Measurements from ENCODE around the gene NECAB2.

The NECAB2 gene

DNA sequence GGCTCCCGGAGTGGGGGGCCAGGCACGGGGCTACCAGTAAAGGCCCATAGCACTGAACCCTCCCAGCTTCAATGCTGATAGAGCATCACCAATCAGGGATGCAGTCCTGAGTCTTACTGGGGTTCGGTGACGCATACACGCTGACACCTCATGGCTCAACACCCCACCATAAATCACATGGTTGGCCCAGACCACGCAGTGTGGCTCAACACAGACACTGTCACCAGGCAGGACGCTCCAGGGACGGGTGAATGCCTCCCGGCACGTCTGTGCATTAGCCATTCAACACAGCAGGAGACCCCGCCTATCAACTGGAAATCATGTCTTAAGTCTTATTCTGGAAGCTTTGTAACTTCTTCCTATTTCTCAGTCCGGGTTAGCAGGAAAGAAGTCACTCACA lies 35.0 kb downstream of the NECAB2 start:
- Histone ChIP-seq H3K27me3 (no peaks in the 10 kb centered on the region), H4K20me1 (no peaks in the 10 kb centered on the region), H3K4me2 (no peak overlapping the region), H3K4me1 (no peaks in the 10 kb centered on the region), H3K4me3 (no peak overlapping the region), H3K27ac (no peak overlapping the region), H3K36me3 (no peaks in the 10 kb centered on the region), H3K9ac (no peak overlapping the region), H3K9me3 (no peaks in the 10 kb centered on the region)
- no peak for TF ChIP-seq Cebpa-rat (IDR thresholded peaks at IDR 0.05)

GRCh38 chr16:84004442-84004841 lies 36.4 kb downstream of the NECAB2 start:
- no peak overlapping the region for H3K27ac ChIP-seq
- no peaks in the 10 kb centered on the region for H3K27me3 ChIP-seq
- TF ChIP-seq Cebpa-rat (IDR thresholded peaks at IDR 0.05): no peak
- H3K4me2 ChIP-seq: no peak overlapping the region
- no peaks in the 10 kb centered on the region for H3K9me3 ChIP-seq
- no peaks in the 10 kb centered on the region for H4K20me1 ChIP-seq
- H3K9ac ChIP-seq: no peak overlapping the region
- H3K36me3 ChIP-seq: no peaks in the 10 kb centered on the region
- H3K4me1 ChIP-seq: no peaks in the 10 kb centered on the region
- no peak overlapping the region for H3K4me3 ChIP-seq

DNA sequence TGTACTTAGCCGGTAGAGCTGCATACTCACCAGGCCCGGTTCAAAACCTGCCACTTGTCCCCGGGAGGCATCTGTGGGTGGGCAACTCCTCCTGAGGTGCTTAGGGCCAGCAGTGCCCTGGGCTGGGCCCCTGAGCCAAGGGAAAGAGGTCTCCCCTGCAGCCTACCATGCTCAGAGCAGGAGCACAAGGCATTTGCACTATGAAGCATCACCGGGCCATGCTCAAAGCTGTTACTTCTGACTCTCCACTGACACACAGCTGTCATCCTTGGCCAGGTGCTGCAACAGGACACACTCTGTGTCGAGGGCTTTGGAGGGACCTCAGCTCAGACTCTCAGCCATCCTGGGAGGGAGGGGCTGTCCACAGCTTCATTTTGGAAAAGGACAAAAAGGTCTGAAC lies 37.3 kb downstream of the NECAB2 start:
- Histone ChIP-seq H3K27me3 (no peaks in the 10 kb centered on the region), H4K20me1 (no peaks in the 10 kb centered on the region), H3K4me2 (no peak overlapping the region), H3K9me3 (no peaks in the 10 kb centered on the region), H3K27ac (no peak overlapping the region), H3K4me3 (no peak overlapping the region), H3K36me3 (no peaks in the 10 kb centered on the region), H3K9ac (no peak overlapping the region), H3K4me1 (no peaks in the 10 kb centered on the region)
- no peak for TF ChIP-seq Cebpa-rat (IDR thresholded peaks at IDR 0.05)

GRCh38 chr16:84007520-84007919 lies 39.5 kb downstream of the NECAB2 start:
- no peak for TF ChIP-seq Cebpa-rat (IDR thresholded peaks at IDR 0.05)
- Histone ChIP-seq H3K27ac (no peak overlapping the region), H3K4me3 (no peak overlapping the region), H3K9ac (no peak overlapping the region), H4K20me1 (no peaks in the 10 kb centered on the region), H3K4me2 (no peak overlapping the region), H3K9me3 (no peaks in the 10 kb centered on the region), H3K36me3 (no peaks in the 10 kb centered on the region), H3K4me1 (no peaks in the 10 kb centered on the region), H3K27me3 (no peaks in the 10 kb centered on the region)

DNA sequence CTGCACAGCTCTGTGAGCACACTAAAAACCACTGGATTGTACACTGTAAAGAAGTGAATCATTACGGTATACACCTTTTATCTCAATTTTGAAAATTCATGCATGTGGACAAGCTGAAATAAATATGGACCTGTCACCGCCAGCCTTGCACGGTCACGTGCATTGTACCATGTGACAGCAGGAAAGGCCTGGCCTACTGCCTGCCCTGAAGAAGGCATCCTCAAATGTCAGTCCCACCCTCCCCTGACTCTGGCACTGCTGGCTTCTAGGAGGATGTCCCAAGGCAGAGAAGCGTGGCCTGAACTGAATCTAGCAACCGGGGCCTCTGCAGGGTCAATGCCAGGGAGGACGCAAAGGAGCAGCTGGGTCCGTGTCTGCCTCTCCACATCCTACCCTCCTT lies 39.9 kb downstream of the NECAB2 start:
- Histone ChIP-seq H3K4me2 (no peak overlapping the region), H4K20me1 (no peaks in the 10 kb centered on the region), H3K36me3 (no peaks in the 10 kb centered on the region), H3K9me3 (no peaks in the 10 kb centered on the region), H3K4me3 (no peak overlapping the region), H3K27me3 (no peaks in the 10 kb centered on the region), H3K9ac (no peak overlapping the region), H3K27ac (no peak overlapping the region), H3K4me1 (no peaks in the 10 kb centered on the region)
- TF ChIP-seq Cebpa-rat (IDR thresholded peaks at IDR 0.05): no peak

GRCh38 chr16:84009282-84009681 lies 41.2 kb downstream of the NECAB2 start:
- H3K36me3 ChIP-seq: no peaks in the 10 kb centered on the region
- TF ChIP-seq Cebpa-rat (IDR thresholded peaks at IDR 0.05): no peak
- no peaks in the 10 kb centered on the region for H3K9me3 ChIP-seq
- H3K4me1 ChIP-seq: peaks cover 2% of the 10 kb centered on the region; the same call in 1 of the 2 replicates
- H3K9ac ChIP-seq: no peak overlapping the region
- H3K4me3 ChIP-seq: no peak overlapping the region
- H3K4me2 ChIP-seq: no peak overlapping the region
- no peak overlapping the region for H3K27ac ChIP-seq
- H4K20me1 ChIP-seq: no peaks in the 10 kb centered on the region
- H3K27me3 ChIP-seq: no peaks in the 10 kb centered on the region

DNA sequence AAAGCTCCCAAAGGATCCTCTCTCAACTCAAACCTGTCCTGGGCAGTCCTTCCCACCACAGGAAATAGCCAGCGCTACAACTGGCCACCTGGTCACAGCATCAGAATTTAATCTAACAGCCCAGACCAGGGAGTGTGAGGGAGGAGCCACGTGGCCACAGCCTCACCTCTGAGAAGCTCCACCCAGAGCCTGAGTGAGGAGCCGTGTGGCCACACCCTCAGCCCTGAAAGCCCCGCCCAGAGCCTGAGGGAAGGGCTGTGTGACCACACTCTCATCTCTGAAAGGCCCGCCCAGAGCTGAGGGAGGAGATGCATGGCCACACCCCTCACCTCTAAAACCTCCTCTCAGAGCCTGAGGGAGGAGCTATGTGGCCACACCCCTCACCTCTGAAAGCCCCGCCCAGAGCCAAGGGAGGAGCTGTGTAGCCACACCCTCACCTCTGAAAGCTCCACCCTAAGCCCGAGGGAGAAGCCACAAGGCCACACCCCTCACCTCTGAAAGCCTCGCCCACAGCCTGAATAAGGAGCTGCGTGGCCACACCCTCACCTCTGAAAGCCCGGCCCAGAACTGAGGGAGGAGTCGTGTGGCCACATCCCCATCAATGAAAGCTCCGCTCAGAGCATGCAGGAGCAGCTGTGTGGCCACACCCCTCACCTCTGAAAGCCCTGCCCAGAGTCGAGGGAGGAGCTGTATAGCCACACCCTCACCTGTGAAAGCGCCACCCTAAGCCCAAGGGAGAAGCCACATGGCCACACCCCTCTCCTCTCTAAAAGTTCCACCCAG lies 45.9 kb downstream of the NECAB2 start:
- peak overlapping the region; percentile 39 for H3K4me2 ChIP-seq

DNA sequence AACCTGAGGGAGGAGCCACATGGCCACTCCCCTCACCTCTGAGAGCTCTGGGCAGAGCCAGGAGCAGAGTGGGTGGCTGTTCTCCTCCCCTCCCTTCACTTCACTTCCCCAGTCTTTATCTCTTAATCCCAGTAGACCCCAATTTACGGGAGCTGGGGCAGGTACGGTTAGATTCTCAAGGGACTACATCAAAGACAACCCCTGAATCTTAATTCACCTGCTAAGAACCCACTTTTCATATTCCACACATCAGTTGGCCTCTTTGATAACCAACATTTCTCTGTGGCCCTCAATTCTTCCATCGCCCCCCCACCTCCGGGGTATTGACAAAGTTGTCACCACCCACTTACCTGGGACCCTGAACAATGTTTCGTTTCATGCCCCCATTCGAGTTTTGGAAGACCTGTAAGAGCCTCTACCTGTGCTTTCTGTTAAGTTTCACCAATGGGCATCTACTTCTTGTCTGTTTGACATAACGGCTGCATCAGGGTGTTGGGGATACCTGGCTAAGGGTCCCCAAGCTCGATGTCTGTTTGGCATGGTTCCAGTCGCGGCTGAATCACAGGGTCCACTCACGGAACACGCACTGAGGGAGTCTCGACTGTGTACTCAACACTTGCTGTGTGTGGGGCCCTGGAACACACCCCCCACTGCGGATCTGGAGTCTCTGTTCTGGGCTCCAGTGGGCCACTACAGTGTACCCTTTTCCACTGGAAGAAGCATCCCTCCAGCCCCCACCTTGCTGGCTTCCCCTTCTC lies 46.7 kb downstream of the NECAB2 start:
- Histone ChIP-seq H3K9ac (no peak overlapping the region), H3K36me3 (no peaks in the 10 kb centered on the region), H3K27ac (no peak overlapping the region), H4K20me1 (no peaks in the 10 kb centered on the region), H3K27me3 (no peaks in the 10 kb centered on the region), H3K9me3 (peaks cover 34% of the 10 kb centered on the region), H3K4me2 (peak overlapping the region; percentile 39), H3K4me1 (peaks cover 12% of the 10 kb centered on the region), H3K4me3 (no peak overlapping the region)
- TF ChIP-seq Cebpa-rat (IDR thresholded peaks at IDR 0.05): no peak

More for the DNA sequence above, 45.9 kb downstream of the NECAB2 start:
- Histone ChIP-seq H3K4me1 (peaks cover 12% of the 10 kb centered on the region), H3K9me3 (peaks cover 27% of the 10 kb centered on the region), H3K27me3 (no peaks in the 10 kb centered on the region), H3K9ac (no peak overlapping the region), H3K4me3 (no peak overlapping the region), H3K27ac (no peak overlapping the region), H4K20me1 (no peaks in the 10 kb centered on the region), H3K36me3 (no peaks in the 10 kb centered on the region)
- no peak for TF ChIP-seq Cebpa-rat (IDR thresholded peaks at IDR 0.05)

DNA sequence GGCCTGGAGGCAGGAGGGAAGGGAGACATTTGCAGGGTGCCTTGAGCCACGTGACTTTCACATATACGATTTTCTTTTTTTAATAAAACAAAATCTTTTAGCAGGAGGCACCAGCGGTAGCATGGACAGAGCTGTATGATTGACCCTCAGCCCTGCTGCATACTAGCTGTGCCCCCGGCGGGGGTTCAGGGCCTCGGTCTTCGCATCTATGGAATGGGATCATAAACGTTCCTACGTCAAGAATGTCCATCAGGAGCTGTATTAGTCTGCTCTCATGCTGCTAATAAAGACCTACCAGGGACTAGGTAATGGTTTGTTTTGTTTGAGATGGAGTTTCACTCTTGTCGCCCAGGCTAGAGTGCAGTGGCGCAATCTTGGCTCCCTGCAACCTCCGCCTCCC lies 47.4 kb downstream of the NECAB2 start:
- no peaks in the 10 kb centered on the region for H3K36me3 ChIP-seq
- TF ChIP-seq Cebpa-rat (IDR thresholded peaks at IDR 0.05): no peak
- peaks cover 41% of the 10 kb centered on the region for H3K9me3 ChIP-seq
- no peak overlapping the region for H3K4me2 ChIP-seq
- H3K4me3 ChIP-seq: no peak overlapping the region
- no peaks in the 10 kb centered on the region for H4K20me1 ChIP-seq
- peaks cover 12% of the 10 kb centered on the region for H3K4me1 ChIP-seq
- no peak overlapping the region for H3K9ac ChIP-seq
- no peak overlapping the region for H3K27ac ChIP-seq
- H3K27me3 ChIP-seq: no peaks in the 10 kb centered on the region

DNA sequence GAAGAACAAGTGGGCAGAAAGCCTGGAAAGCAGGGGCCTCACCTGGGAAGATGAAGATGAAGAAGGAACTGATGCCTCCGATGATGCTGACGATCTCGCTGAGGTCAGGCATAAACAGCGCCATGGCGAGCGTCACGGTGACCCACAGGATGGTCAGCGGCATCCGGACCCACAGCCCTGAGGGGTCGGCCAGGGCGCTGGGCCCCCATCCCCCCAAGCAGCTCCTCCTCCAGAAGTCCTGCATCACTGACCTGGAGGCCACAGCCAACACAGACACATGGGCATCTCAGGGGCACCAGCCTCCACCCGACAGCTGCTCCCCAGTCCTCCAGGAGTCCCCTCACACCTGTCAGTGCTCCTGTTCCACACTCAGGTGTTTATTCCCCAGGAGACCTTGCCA lies 48.4 kb downstream of the NECAB2 start:
- no peak overlapping the region for H3K27ac ChIP-seq
- no peak overlapping the region for H3K4me2 ChIP-seq
- no peak overlapping the region for H3K4me3 ChIP-seq
- TF ChIP-seq Cebpa-rat (IDR thresholded peaks at IDR 0.05): no peak
- H3K9me3 ChIP-seq: peaks cover 52% of the 10 kb centered on the region
- peaks cover 12% of the 10 kb centered on the region for H3K4me1 ChIP-seq
- no peaks in the 10 kb centered on the region for H3K36me3 ChIP-seq
- no peaks in the 10 kb centered on the region for H4K20me1 ChIP-seq
- H3K9ac ChIP-seq: no peak overlapping the region
- H3K27me3 ChIP-seq: no peaks in the 10 kb centered on the region

All from BLaER1 (cell line).